DOHH2 (cell line): ENCODE measurements around the gene XAGE2.

Source experiments
- H3F3A ChIP-seq: fragments of 200-600 bp; sonication (generic), shearing (Covaris generic); 2 replicates; pipeline ENCODE4 v1.6.0; 2016; ENCODE audit warnings: antibody characterized with exemption, mild to moderate bottlenecking; ENCODE audit not compliant: control insufficient read depth, insufficient read depth
- H3K27ac ChIP-seq: fragments of 200-600 bp; sonication (generic); 2 replicates; pipeline ENCODE4 v1.5.1; 2014; ENCODE audit warnings: low read depth, mild to moderate bottlenecking, low read length, moderate library complexity
- H3K27me3 ChIP-seq: fragments of 200-600 bp; sonication (generic); 2 replicates; pipeline ENCODE4 v1.6.1; 2014; ENCODE audit warnings: mild to moderate bottlenecking, low read length, mixed read lengths; ENCODE audit not compliant: control insufficient read depth
- H3K36me3 ChIP-seq: fragments of 200-600 bp; sonication (generic); 2 replicates; pipeline ENCODE4 v1.6.1; 2014; ENCODE audit warnings: mild to moderate bottlenecking, low read length, moderate library complexity, mixed read lengths; ENCODE audit not compliant: control insufficient read depth
- H3K4me1 ChIP-seq: fragments of 200-600 bp; sonication (generic); 2 replicates; pipeline ENCODE4 v1.6.1; 2014; ENCODE audit warnings: mild to moderate bottlenecking, low read length, mixed read lengths; ENCODE audit not compliant: control insufficient read depth
- H3K4me2 ChIP-seq: fragments of 200-600 bp; sonication (generic); 2 replicates; pipeline ENCODE4 v1.6.0; 2014; ENCODE audit warnings: mild to moderate bottlenecking, low read length, moderate library complexity
- H3K4me3 ChIP-seq: fragments of 200-600 bp; sonication (generic); 2 replicates; pipeline ENCODE4 v1.5.1; 2014; ENCODE audit warnings: mild to moderate bottlenecking, low read length, mixed read lengths
- H3K79me2 ChIP-seq: fragments of 200-600 bp; sonication (generic); 2 replicates; pipeline ENCODE4 v1.6.1; 2014; ENCODE audit warnings: mild to moderate bottlenecking, low read length, mixed read lengths; ENCODE audit not compliant: control insufficient read depth
- H3K9me2 ChIP-seq: fragments of 200-600 bp; sonication (generic); replicated peaks from 2 replicates; pipeline ENCODE4 v1.6.1; 2014; ENCODE audit warnings: mild to moderate bottlenecking, low read length, mixed read lengths; ENCODE audit not compliant: control insufficient read depth
- H3K9me3 ChIP-seq: fragments of 200-600 bp; sonication (generic); 2 replicates; pipeline ENCODE4 v1.6.1; 2014; ENCODE audit warnings: antibody characterized with exemption, low read length, mixed read lengths; ENCODE audit not compliant: control insufficient read depth, insufficient read depth
- H4K20me1 ChIP-seq: fragments of 200-600 bp; sonication (generic); 2 replicates; pipeline ENCODE4 v1.6.0; 2014; ENCODE audit warnings: low read depth, mild to moderate bottlenecking, antibody characterized with exemption, low read length, moderate library complexity; ENCODE audit not compliant: control insufficient read depth, insufficient read depth
- CTCF ChIP-seq: fragments of 200-600 bp; sonication (generic); IDR thresholded peaks from one replicate; pipeline ENCODE4 v1.5.1; 2014; ENCODE audit warnings: antibody characterized with exemption, mild to moderate bottlenecking, low read depth, low read length; ENCODE audit not compliant: poor library complexity, severe bottlenecking
- EZH2phosphoT487 ChIP-seq: fragments of 200-600 bp; sonication (generic); IDR thresholded peaks from 2 replicates; pipeline ENCODE4 v1.6.1; 2017; ENCODE audit warnings: borderline replicate concordance, mild to moderate bottlenecking, antibody characterized with exemption, low read length, moderate library complexity, mixed read lengths

The XAGE2 gene

GRCh38 chrX:52352551-52352950 lies 16.3 kb upstream of the XAGE2 start:
- Histone ChIP-seq H3K27me3 (no peaks in the 10 kb centered on the region), H3K4me3 (no peak overlapping the region), H4K20me1 (no peaks in the 10 kb centered on the region), H3K27ac (no peak overlapping the region), H3K36me3 (no peaks in the 10 kb centered on the region), H3K9me3 (no peaks in the 10 kb centered on the region), H3F3A (no peaks in the 10 kb centered on the region), H3K4me2 (no peak overlapping the region), H3K79me2 (no peaks in the 10 kb centered on the region), H3K4me1 (no peaks in the 10 kb centered on the region), H3K9me2 (no peaks in the 10 kb centered on the region)
- no peak for TF ChIP-seq CTCF
- TF ChIP-seq EZH2phosphoT487: no peak

GRCh38 chrX:52353838-52354237 lies 15.0 kb upstream of the XAGE2 start:
- no peaks in the 10 kb centered on the region for H3F3A ChIP-seq
- no peaks in the 10 kb centered on the region for H3K79me2 ChIP-seq
- no peak overlapping the region for H3K4me3 ChIP-seq
- no peak overlapping the region for H3K27ac ChIP-seq
- no peaks in the 10 kb centered on the region for H4K20me1 ChIP-seq
- H3K4me2 ChIP-seq: no peak overlapping the region
- no peaks in the 10 kb centered on the region for H3K9me3 ChIP-seq
- no peaks in the 10 kb centered on the region for H3K27me3 ChIP-seq
- H3K4me1 ChIP-seq: no peaks in the 10 kb centered on the region
- TF ChIP-seq CTCF (no peak), EZH2phosphoT487 (no peak)
- no peaks in the 10 kb centered on the region for H3K9me2 ChIP-seq
- H3K36me3 ChIP-seq: no peaks in the 10 kb centered on the region

- TF ChIP-seq CTCF (no peak), EZH2phosphoT487 (no peak)
- no peaks in the 10 kb centered on the region for H3K79me2 ChIP-seq
- no peak overlapping the region for H3K27ac ChIP-seq
- H3F3A ChIP-seq: no peaks in the 10 kb centered on the region
- H3K9me3 ChIP-seq: no peaks in the 10 kb centered on the region
- no peaks in the 10 kb centered on the region for H3K36me3 ChIP-seq
- H3K27me3 ChIP-seq: no peaks in the 10 kb centered on the region
- H4K20me1 ChIP-seq: no peaks in the 10 kb centered on the region
- H3K4me2 ChIP-seq: no peak overlapping the region
- no peaks in the 10 kb centered on the region for H3K4me1 ChIP-seq
- no peak overlapping the region for H3K4me3 ChIP-seq
- no peaks in the 10 kb centered on the region for H3K9me2 ChIP-seq
Measured at GRCh38 chrX:52355108-52355507, 13.7 kb upstream of the XAGE2 start.
